Measurements from ENCODE around the gene ATP5MG. TPM values are rescaled to one million over a fixed set of nuclear protein-coding genes. Genes with fewer than 3 reads are reported as not detected.

ATP5MG gene
- total and polyA plus RNA-seq, 10 of the 15 experiments (the other 5 are each of a cell fraction or from before 2014, with no cell fraction given), result 211 to 2,276 (median 633) TPM

- TF ChIP-seq CTCF (IDR thresholded peaks at IDR 0.05 in 2 of 3, conservative IDR thresholded peaks at IDR 0.05 in 1 of 3; ENCODE audit: control insufficient read depth in 2 of 3, extremely low read depth in 1 of 3, insufficient read depth in 1 of 3, low read depth in 3 of 3, low read length in 3 of 3) (no peak), NFXL1 (IDR thresholded peaks at IDR 0.05; ENCODE audit: borderline replicate concordance) (no peak), EGR1 (IDR thresholded peaks at IDR 0.05; ENCODE audit: borderline replicate concordance in 1 of 2, low read depth in 2 of 2, low read length in 2 of 2) (peak in 1 of 2 experiments; percentile 55; a peak in 1 of 3 replicates), BACH1 (IDR thresholded peaks at IDR 0.05; ENCODE audit: borderline replicate concordance) (no peak; the same call in none of the 2 replicates), MXI1 (IDR thresholded peaks at IDR 0.05; ENCODE audit: low read depth, low read length) (no peak), BCL11A (IDR thresholded peaks at IDR 0.05; ENCODE audit: low read depth, low read length) (no peak), BCLAF1 (IDR thresholded peaks at IDR 0.05) (no peak), NFYB (IDR thresholded peaks at IDR 0.05; ENCODE audit: insufficient read depth, low read depth, low read length) (no peak), IRF3 (IDR thresholded peaks at IDR 0.05) (no peak), MEF2A (IDR thresholded peaks at IDR 0.05; ENCODE audit: insufficient read depth, low read depth, low read length) (no peak), SP1 (IDR thresholded peaks at IDR 0.05; ENCODE audit: low read depth, low read length) (peak; percentile 47), MTA3 (IDR thresholded peaks at IDR 0.05; ENCODE audit: borderline replicate concordance, low read length) (no peak), POLR2AphosphoS2 (IDR thresholded peaks at IDR 0.05; ENCODE audit: low read depth, low read length) (no peak; the same call in none of the 2 replicates), TARDBP (IDR thresholded peaks at IDR 0.05; ENCODE audit: borderline replicate concordance) (no peak), BCL3 (IDR thresholded peaks at IDR 0.05; ENCODE audit: borderline replicate concordance, insufficient read depth, low read depth, low read length, poor library complexity, severe bottlenecking) (no peak), JUNB (IDR thresholded peaks at IDR 0.05) (no peak), DPF2 (IDR thresholded peaks at IDR 0.05) (peak; percentile 81; the same call in 1 of the 2 replicates), HDAC6 (IDR thresholded peaks at IDR 0.05; ENCODE audit: unreplicated experiment) (no peak), TCF7 (IDR thresholded peaks at IDR 0.05; ENCODE audit: borderline replicate concordance) (peak; percentile 49; the same call in 1 of the 2 replicates), RAD21 (IDR thresholded peaks at IDR 0.05; ENCODE audit: insufficient read depth, low read depth, low read length) (no peak), LARP7 (IDR thresholded peaks at IDR 0.05) (peak; percentile 100), NFIC (IDR thresholded peaks at IDR 0.05; ENCODE audit: low read depth, low read length) (no peak; the same call in 1 of the 2 replicates), NFYA (IDR thresholded peaks at IDR 0.05; ENCODE audit: borderline replicate concordance, low read depth, low read length) (no peak)
Observed at GRCh38 chr11:118435893-118436624, 34.7 kb downstream of the ATP5MG start, which contains the start of gene KMT2A (continued).

Data from GM12878 (cell line).